Neural crest cell (in vitro differentiated cells): ENCODE data around the gene NUP160. TPM values are rescaled to one million over a fixed set of nuclear protein-coding genes. Genes with fewer than 3 reads are reported as not detected.
A peak's percentile ranks its signal among the peaks of the same experiment; 100 is the strongest.
"Not testable (repeated sequence)": the region's sequence is repeated elsewhere in the genome, so short reads cannot be mapped to it uniquely, and the experiment has no call there.

Source experiments
- DNase-seq: peaks from one replicate; pipeline ENCODE4 v3.0.0; 2021; ENCODE audit warnings: low read depth, mixed read lengths, low spot score
- H3K27ac Mint-ChIP-seq: one replicate; pipeline ENCODE4 v1.8.0; 2021; ENCODE audit warnings: mild to moderate bottlenecking, mixed read lengths; ENCODE audit not compliant: unreplicated experiment
- H3K27me3 Mint-ChIP-seq: 2 replicates; pipeline ENCODE4 v1.8.0; 2021; ENCODE audit warnings: low read depth, mild to moderate bottlenecking, mixed read lengths
- H3K36me3 Mint-ChIP-seq: 2 replicates; pipeline ENCODE4 v1.8.0; 2021; ENCODE audit warnings: low read depth, mild to moderate bottlenecking, mixed read lengths
- H3K4me1 Mint-ChIP-seq: 2 replicates; pipeline ENCODE4 v1.8.0; 2021; ENCODE audit warnings: mixed read lengths
- H3K4me3 Mint-ChIP-seq: one replicate; pipeline ENCODE4 v1.8.0; 2021; ENCODE audit warnings: mild to moderate bottlenecking, mixed read lengths
- H3K9me3 Mint-ChIP-seq: 2 replicates; pipeline ENCODE4 v1.8.0; 2021; ENCODE audit warnings: mixed read lengths
- CTCF ChIP-seq: fragments of 200-600 bp; sonication (generic); conservative IDR thresholded peaks from 2 replicates; pipeline ENCODE4 v1.5.0; 2021; ENCODE audit warnings: antibody characterized with exemption, mild to moderate bottlenecking
- long read RNA-seq: library from polyadenylated mRNA; unstranded; transcript quantifications from one replicate; pipeline ENCODE4 v2.0.0, GENCODE V29; 2020
- total RNA-seq: library from RNA; stranded (reverse); gene quantifications from 2 replicates; pipeline ENCODE4 v1.2.1, GENCODE V29; 2021

NUP160 gene
- 92.9 and 97.7 TPM in 2 replicates for total RNA-seq
- long read RNA-seq, full-length matches to known transcripts = 38 of 91 reads
- long read RNA-seq, partial matches to known transcripts = 43 of 91 reads
- long read RNA-seq, other reads (novel, unspliced or antisense) = 10 of 91 reads

GRCh38 chr11:47847892-47848699 lies at the start of gene NUP160:
TSS of gene NUP160 (minus strand) at chr11:47848350. CDS start at chr11:47848318, 32 bp downstream.
- no peaks in the 10 kb centered on the region for H3K9me3 Mint-ChIP-seq
- H3K27me3 Mint-ChIP-seq = no peaks in the 10 kb centered on the region
- peaks cover 13% of the 10 kb centered on the region for H3K36me3 Mint-ChIP-seq
- H3K27ac Mint-ChIP-seq = peak within 1 kb of the TSS; percentile 100
- TF ChIP-seq CTCF = peak; percentile 19
- peaks cover 33% of the 10 kb centered on the region for H3K4me1 Mint-ChIP-seq
- DNase-seq = peak; percentile 79
- H3K4me3 Mint-ChIP-seq = peak within 1 kb of the TSS; percentile 100

GRCh38 chr11:47896199-47896598 lies 48.0 kb upstream of the NUP160 start:
- no peak for TF ChIP-seq CTCF
- no peaks in the 10 kb centered on the region for H3K4me1 Mint-ChIP-seq
- H3K27me3 Mint-ChIP-seq = no peaks in the 10 kb centered on the region
- DNase-seq = no peak
- peaks cover 2% of the 10 kb centered on the region for H3K36me3 Mint-ChIP-seq
- H3K9me3 Mint-ChIP-seq = no peaks in the 10 kb centered on the region
- no peak overlapping the region for H3K27ac Mint-ChIP-seq
- no peak overlapping the region for H3K4me3 Mint-ChIP-seq

GRCh38 chr11:47895035-47895434 lies 46.9 kb upstream of the NUP160 start:
- Mint-ChIP-seq H3K27me3 (no peaks in the 10 kb centered on the region), H3K4me1 (no peaks in the 10 kb centered on the region), H3K9me3 (no peaks in the 10 kb centered on the region), H3K36me3 (peaks cover 5% of the 10 kb centered on the region), H3K4me3 (no peak overlapping the region), H3K27ac (no peak overlapping the region)
- no peak for TF ChIP-seq CTCF
- DNase-seq = no peak

- H3K4me3 Mint-ChIP-seq, DNase-seq, H3K36me3 Mint-ChIP-seq, H3K9me3 Mint-ChIP-seq, H3K27me3 Mint-ChIP-seq, H3K4me1 Mint-ChIP-seq, H3K27ac Mint-ChIP-seq: not testable (repeated sequence)
Observed at GRCh38 chr11:47892546-47893276, 44.6 kb upstream of the NUP160 start.

GRCh38 chr11:47891886-47892285 lies 43.7 kb upstream of the NUP160 start:
- DNase-seq = no peak
- Mint-ChIP-seq H3K27me3 (peaks cover 4% of the 10 kb centered on the region), H3K36me3 (peaks cover 5% of the 10 kb centered on the region), H3K27ac (no peak overlapping the region), H3K4me3 (no peak overlapping the region), H3K4me1 (no peaks in the 10 kb centered on the region), H3K9me3 (no peaks in the 10 kb centered on the region)
- no peak for TF ChIP-seq CTCF
